Measurements from ENCODE around the gene GPR63. TPM values are rescaled to one million over a fixed set of nuclear protein-coding genes. Genes with fewer than 3 reads are reported as not detected.

Gene GPR63
- total and polyA plus RNA-seq, 4 donors: 0.03 to 0.14 (median 0.08) TPM; not detected in 1

Other genes starting within 250 kb of the GPR63 start
- gene NDUFAF4, start 60.4 kb upstream of the GPR63 start, total RNA-seq: 1 to 10 TPM; 4.9 to 7.2 TPM
- gene NDUFAF4, start 60.4 kb upstream of the GPR63 start, polyA plus RNA-seq: 10 to 100 TPM; 13.7 to 62.1 TPM
- gene KLHL32, start 87.3 kb upstream of the GPR63 start, total RNA-seq: under 1 TPM; 0.56 to 0.59 TPM
- under 1 TPM; 0.21 to 0.38 TPM for gene KLHL32, start 87.3 kb upstream of the GPR63 start, polyA plus RNA-seq